LNCAP (cell line): ENCODE measurements around the gene PTPRE.

ENCODE experiments used
- CTCF ChIP-seq: fragments of 450-650 bp; IDR thresholded peaks from 2 replicates; pipeline ENCODE4 v1.5.1; 2017; ENCODE audit warnings: mild to moderate bottlenecking

Gene PTPRE

GRCh38 chr10:127906548-127907377 lies at the start of gene PTPRE:
TSS of gene PTPRE (plus strand) at chr10:127907103. CDS start at chr10:128040882, 133,779 bp downstream.
- TF ChIP-seq CTCF = peak; percentile 92

DNA sequence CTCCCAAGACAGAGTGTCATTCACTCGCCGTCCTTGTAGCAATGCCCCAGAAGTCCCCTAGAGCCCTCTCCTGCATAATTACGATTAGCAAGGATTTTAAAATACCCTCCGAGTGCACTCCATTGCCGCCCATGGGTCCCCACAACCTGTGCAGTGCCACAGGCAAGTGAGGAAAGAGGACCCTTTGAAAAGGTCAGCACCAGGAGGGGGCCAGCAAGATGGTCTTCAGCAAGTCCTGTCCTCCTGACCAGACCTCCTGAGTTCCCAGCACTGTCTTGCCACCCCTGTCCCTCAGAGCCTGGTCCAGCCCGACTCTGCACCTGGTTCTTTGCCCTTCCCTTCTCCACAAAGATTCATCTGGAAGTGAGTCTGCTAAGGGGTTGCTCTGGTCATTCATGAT lies 46.3 kb upstream of the PTPRE start:
- no peak for TF ChIP-seq CTCF

DNA sequence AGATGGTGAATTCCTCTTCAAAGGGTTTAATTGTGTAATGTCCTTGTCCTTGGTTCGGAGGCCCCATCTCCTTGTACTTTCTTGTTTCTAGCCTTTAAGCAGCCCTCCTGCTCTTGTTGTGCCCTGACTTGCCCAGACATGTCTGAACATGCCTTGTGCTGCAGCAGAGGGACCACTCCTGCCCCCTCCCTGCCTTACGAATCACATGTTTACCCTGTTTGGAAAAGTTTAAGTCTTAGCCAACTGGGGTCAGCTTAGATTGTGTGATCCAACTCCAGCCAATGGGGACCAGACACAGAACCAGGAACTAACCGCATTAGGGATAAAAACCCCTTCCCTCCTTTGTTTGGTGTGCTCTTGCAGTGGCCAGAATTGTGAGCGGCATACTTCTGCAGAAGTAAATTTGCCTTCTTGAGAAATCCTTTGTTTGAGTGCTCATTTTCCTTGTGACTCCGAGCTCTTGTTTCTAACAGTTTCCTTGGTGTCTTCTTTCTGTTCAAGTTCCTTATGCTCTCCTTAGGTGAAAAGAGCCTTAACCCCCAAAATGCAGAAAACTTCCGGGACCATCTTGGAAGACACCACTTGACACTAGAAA lies 43.6 kb upstream of the PTPRE start:
- TF ChIP-seq CTCF = no peak

GRCh38 chr10:127866276-127867013 lies 40.5 kb upstream of the PTPRE start:
- TF ChIP-seq CTCF = no peak

- no peak for TF ChIP-seq CTCF
These were observed 39.1 kb upstream of the PTPRE start for GRCh38 chr10:127867805-127868204.

DNA sequence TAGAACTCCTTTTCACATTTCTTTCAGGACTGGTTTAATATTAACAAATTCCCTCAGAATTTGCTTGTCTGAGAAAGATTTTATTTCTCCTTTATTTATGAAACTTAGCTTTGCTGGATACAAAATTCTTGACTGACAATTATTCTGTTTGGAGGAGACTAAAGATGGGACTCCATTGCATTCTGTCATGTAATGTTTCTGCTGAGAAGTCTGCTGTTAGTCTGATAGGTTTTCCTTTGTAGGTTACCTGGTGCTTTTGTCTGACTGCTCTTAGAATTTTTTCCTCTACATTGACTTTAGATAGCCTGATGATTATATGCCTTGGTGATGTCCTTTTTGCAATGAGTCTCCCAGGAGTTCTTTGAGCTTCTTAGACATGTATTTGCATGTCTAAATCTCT lies 37.6 kb upstream of the PTPRE start:
- TF ChIP-seq CTCF = no peak

- no peak for TF ChIP-seq CTCF
These were observed 35.3 kb upstream of the PTPRE start for GRCh38 chr10:127871631-127872010.
